Measurements from ENCODE around the gene CCND1. TPM values are rescaled to one million over a fixed set of nuclear protein-coding genes. Genes with fewer than 3 reads are reported as not detected.

CCND1 gene
- total RNA-seq, 1 experiment from 2014 or later, result 106 TPM

DNA sequence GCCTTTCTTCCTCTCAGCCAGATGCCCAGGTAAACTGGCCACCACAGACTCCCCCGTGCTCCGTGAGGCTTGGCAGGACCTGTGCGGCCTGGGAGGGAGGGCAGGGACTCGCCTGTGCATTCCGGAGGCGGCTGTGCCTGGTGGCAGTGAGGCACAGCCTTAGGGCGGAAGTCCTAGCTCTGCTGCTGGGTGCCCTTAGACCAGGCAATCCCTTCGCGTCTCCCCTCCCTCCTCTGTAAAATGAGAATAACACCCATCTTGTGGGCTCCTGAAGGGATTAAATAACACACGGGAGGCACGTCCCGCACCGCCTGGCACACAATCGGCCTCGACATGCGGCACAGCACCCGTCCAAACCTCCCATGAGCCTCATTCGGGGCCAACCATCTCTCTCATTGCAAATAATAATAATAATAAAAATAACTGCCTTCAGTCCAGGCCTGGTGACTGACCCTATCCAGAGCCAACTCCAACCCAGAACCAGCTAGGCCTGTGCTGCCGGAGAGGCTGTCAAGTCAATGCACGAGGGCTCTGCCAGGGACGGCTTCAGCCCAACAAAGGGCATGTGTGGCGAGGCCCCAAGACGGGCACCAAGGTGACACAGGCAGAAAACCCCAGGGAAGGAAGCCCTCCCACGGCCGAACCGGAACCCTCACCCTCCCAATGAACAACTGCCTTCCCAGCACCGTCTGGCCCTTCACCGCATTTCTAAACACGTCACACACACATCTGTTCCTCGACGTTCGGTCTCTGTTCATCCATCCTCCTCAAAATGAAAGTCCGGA is 26.0 kb downstream of the CCND1 start:
- Mint-ChIP-seq H3K27ac (ENCODE audit: low read depth, unreplicated experiment) (no peak overlapping the region), H3K4me1 (ENCODE audit: insufficient read depth, unreplicated experiment) (peaks cover 4% of the 10 kb centered on the region), H3K9me3 (ENCODE audit: unreplicated experiment) (no peaks in the 10 kb centered on the region), H3K4me3 (ENCODE audit: unreplicated experiment) (no peak overlapping the region), H3K36me3 (ENCODE audit: insufficient read depth, unreplicated experiment) (peaks cover 50% of the 10 kb centered on the region), H3K27me3 (ENCODE audit: insufficient read depth, unreplicated experiment) (no peaks in the 10 kb centered on the region)
- ChIA-PET POLR2A (interaction anchor here (1.3 kb wide), 1 partner anchor 11 kb away, joined by 3 read pairs; no protein-coding TSS in a partner anchor), CTCF (interaction anchor here (0.6 to 7.5 kb wide), 4 partner anchors 23 to 566 kb away, joined by 3 to 62 read pairs (median 4); no protein-coding TSS in a partner anchor)
- BruUV-seq (replicated peaks), result no TSS peak
- intact Hi-C loops (cut with micrococcal nuclease), result no loop called here
- no peak for DNase-seq (ENCODE audit: unreplicated experiment)
- TF ChIP-seq CTCF (IDR thresholded peaks at IDR 0.05; ENCODE audit: unreplicated experiment), result no peak

GRCh38 chr11:69667619-69668604 is 27.0 kb downstream of the CCND1 start:
- no peak overlapping the region for H3K27ac Mint-ChIP-seq (ENCODE audit: low read depth, unreplicated experiment)

DNA sequence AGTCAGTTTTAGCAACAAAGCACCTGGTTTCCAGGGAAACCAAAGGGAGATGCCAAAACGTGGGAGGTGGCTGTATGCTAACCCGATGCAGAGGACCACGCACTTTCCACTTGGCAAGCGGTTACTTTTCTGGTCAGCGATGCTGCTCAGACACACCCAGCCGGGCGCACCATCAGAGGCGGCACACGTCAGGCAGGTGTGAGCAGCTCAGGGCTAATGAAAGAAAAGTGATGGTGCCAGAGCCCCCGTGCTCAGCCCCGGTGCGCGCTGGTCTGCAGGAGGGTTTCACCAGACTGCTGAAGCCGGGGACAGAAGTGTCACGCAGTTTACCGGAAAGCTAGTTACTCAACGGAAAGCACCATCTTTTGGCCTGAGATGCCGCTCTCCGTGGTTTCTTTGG is 28.5 kb downstream of the CCND1 start:
- H3K36me3 Mint-ChIP-seq (ENCODE audit: insufficient read depth, unreplicated experiment), result peaks cover 60% of the 10 kb centered on the region
- no peak for TF ChIP-seq CTCF (IDR thresholded peaks at IDR 0.05; ENCODE audit: unreplicated experiment)
- H3K27ac Mint-ChIP-seq (ENCODE audit: low read depth, unreplicated experiment), result no peak overlapping the region
- ChIA-PET POLR2A (interaction anchor here (1.2 to 1.4 kb wide), 2 partner anchors 9 to 13 kb away, joined by 4 read pairs; no protein-coding TSS in a partner anchor), CTCF (interaction anchor here (0.6 to 7.5 kb wide), 12 partner anchors 8 to 836 kb away, joined by 3 to 62 read pairs (median 4); no protein-coding TSS in a partner anchor)
- BruUV-seq (replicated peaks), result no TSS peak
- intact Hi-C loops (cut with micrococcal nuclease), result no loop called here
- H3K27me3 Mint-ChIP-seq (ENCODE audit: insufficient read depth, unreplicated experiment), result no peaks in the 10 kb centered on the region
- H3K4me3 Mint-ChIP-seq (ENCODE audit: unreplicated experiment), result no peak overlapping the region
- peaks cover 4% of the 10 kb centered on the region for H3K4me1 Mint-ChIP-seq (ENCODE audit: insufficient read depth, unreplicated experiment)
- no peak for DNase-seq (ENCODE audit: unreplicated experiment)
- H3K9me3 Mint-ChIP-seq (ENCODE audit: unreplicated experiment), result no peaks in the 10 kb centered on the region

More at GRCh38 chr11:69667619-69668604, 27.0 kb downstream of the CCND1 start:
- Mint-ChIP-seq H3K4me1 (ENCODE audit: insufficient read depth, unreplicated experiment) (peaks cover 4% of the 10 kb centered on the region), H3K27me3 (ENCODE audit: insufficient read depth, unreplicated experiment) (no peaks in the 10 kb centered on the region), H3K9me3 (ENCODE audit: unreplicated experiment) (no peaks in the 10 kb centered on the region), H3K4me3 (ENCODE audit: unreplicated experiment) (no peak overlapping the region), H3K36me3 (ENCODE audit: insufficient read depth, unreplicated experiment) (peaks cover 54% of the 10 kb centered on the region)
- BruUV-seq (replicated peaks), result no TSS peak
- TF ChIP-seq CTCF (IDR thresholded peaks at IDR 0.05; ENCODE audit: unreplicated experiment), result no peak
- DNase-seq (ENCODE audit: unreplicated experiment), result no peak
- intact Hi-C loops (cut with micrococcal nuclease), result no loop called here
- POLR2A ChIA-PET, result interaction anchor here (1.3 to 1.4 kb wide), 2 partner anchors 10 to 566 kb away, joined by 3 read pairs; no protein-coding TSS in a partner anchor
- CTCF ChIA-PET, result interaction anchor here (0.6 to 7.5 kb wide), 6 partner anchors 7 to 660 kb away, joined by 3 to 62 read pairs (median 4); no protein-coding TSS in a partner anchor
